GM18519 (cell line): ENCODE data around the gene MUS81.
"Not testable (repeated sequence)": the region's sequence is repeated elsewhere in the genome, so short reads cannot be mapped to it uniquely, and the experiment has no call there.

Source experiments
- ATAC-seq: cut with Tn5 transposase; IDR thresholded peaks from one replicate; pipeline ENCODE4 v1.9.1; 2021; ENCODE audit warnings: mild to moderate bottlenecking, moderate library complexity; ENCODE audit not compliant: unreplicated experiment, low FRiP score

Gene MUS81

DNA sequence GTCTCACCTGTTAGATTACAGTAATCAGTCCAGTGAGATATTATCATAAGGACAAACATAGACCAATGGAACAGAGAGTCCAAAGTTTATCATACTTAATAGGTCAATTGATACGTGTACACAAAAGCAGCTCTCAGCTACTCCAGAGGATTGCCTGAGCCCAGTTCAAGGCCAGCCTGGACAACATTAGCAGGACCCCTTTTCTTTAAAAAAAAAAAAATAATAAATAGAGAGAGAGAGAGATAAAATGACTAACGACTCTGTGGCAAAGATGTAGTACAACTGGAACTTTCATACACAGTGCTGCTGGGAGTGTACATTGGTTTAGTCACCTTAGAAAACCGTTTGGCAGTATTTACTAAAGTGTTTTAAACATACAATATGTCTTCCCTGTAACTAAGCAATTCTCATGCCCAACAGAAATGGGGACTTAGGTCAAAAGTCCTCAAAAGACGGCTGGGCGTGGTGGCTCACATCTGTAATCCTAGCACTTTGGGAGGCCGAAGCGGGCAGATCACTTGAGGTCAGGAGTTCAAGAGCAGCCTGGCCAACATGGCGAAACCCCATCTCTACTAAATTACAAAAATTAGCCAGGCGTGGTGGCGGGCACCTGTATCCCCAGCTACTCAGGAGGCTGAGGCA is 15.9 kb upstream of the MUS81 start:
- no peak for ATAC-seq

DNA sequence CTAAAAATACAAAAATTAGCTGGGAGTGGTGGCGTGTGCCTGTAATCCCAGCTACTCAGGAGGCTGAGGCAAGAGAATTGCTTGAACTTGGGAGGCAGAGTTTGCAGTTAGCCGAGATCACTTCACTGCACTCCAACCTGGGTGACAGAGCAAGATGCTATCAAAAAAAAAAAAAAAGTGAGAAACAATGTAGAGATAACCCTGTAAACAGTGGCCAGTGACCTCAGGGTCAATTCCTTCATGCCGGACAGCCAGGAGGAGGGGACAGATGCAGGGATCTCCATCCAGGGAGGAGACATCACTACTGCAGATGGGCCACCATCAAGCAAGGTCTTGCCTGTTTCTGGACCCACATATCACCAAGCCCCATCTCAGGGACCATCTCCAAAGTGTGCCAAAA is 12.5 kb upstream of the MUS81 start:
- ATAC-seq = no peak

DNA sequence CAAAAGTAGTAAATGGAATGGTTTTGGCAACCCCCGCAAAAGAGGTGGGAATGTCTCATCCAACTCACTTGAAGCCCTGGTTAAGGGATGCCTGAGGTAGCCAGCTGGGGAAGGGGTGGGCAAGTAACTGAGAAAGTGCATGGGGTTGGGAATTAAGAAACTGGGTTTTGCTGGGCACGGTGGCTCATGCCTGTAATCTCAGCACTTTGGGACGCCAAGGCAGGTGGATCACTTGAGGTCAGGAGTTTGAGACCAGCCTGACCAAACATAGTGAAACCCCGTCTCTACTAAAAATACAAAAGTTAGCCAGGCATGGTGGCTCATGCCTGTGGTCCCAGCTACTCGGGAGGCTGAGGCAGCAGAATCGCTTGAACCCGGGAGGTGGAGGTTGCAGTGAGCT is 11.5 kb upstream of the MUS81 start:
- ATAC-seq = not testable (repeated sequence)

DNA sequence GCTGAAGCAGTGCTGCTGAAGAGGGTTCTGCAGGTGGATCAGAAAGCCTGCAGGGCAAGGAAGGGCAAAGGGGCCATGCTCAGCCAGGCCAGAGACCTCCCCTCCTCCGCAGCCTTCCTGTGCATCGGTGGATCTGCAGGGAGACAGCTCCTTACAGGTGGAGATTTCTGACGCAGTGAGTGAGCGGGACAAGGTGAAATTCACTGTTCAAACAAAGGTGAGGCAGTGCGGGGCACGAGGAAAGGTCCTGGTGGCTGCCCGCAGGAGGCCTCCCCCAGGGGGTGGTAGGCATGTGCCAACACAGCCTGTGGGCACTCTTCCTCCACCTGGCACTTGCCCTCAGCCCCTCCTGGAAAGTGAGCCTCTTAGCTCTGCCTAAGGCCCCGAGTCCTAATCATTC is 10.9 kb upstream of the MUS81 start:
- ATAC-seq = no peak

DNA sequence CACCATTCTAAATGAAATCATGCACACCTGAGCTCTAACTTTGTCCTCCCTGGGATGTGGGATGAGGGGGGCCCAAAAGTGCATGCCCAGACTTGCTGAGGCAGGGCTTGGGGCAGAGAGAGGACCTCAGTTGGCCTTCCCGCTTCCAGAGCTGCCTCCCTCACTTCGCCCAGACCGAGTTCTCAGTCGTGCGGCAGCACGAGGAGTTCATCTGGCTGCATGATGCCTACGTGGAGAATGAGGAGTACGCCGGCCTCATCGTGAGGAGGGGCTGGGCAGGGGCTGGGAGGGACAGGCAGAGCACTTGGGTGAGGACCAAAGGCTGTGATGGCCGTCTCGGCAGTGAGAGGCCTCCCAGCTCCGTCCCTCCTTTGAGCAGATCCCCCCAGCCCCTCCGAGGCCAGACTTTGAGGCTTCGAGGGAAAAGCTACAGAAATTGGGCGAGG is 10.4 kb upstream of the MUS81 start:
- no peak for ATAC-seq

DNA sequence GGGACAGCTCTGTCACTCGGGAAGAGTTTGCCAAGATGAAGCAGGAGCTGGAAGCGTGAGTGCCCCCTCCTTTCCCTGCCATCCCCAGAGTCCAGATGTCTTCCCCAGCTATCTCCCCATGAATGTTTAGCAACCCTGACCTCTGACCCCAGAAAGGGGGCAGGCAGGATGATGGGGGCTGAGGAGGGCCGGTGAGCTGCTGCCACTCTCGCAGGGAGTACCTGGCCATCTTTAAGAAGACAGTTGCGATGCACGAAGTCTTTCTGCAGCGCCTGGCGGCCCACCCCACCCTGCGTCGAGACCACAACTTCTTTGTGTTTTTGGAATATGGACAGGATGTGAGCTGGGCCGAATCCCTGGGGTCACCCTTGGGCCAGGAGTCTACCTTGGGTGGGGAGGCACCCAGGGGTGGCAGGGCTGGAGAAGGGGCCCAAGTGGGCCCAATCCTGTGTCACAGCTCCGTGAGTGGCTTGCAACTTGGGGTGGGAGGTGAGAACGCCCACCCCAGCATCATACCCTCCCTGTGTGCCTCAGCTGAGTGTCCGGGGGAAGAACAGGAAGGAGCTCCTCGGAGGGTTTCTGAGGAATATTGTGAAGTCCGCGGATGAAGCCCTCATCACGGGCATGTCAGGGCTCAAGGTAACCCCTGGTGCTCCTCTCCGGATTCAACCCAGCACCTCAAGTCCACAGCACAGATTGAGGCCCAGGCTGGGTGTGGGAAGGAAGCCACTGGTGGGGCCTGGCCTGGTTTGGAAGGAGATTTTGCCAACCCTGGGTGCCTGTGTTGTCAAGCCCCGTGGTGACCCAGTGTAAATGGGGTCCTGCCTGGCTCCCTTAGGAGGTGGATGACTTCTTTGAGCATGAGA is 9.8 kb upstream of the MUS81 start:
- no peak for ATAC-seq

DNA sequence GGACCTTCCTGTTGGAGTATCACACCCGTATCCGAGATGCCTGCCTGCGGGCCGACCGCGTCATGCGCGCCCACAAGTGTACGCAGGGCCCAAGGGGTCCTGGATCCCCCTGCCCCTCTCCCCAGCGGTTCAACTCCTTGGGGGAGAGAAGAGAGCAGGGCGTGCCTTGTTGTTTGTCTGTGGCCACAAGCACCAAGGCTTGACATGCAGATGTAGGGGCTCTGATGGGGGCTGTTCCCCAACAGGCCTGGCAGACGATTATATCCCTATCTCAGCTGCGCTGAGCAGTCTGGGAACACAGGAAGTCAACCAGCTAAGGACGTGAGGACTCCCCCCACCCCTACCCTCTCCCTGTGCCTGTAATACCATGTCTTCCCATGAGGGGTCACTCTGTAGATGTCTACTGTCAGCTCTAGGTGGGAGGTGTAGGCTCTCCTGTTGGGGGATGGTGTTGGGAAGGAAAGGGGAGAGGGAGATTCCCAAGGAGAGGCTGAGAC is 9.1 kb upstream of the MUS81 start:
- ATAC-seq = no peak

DNA sequence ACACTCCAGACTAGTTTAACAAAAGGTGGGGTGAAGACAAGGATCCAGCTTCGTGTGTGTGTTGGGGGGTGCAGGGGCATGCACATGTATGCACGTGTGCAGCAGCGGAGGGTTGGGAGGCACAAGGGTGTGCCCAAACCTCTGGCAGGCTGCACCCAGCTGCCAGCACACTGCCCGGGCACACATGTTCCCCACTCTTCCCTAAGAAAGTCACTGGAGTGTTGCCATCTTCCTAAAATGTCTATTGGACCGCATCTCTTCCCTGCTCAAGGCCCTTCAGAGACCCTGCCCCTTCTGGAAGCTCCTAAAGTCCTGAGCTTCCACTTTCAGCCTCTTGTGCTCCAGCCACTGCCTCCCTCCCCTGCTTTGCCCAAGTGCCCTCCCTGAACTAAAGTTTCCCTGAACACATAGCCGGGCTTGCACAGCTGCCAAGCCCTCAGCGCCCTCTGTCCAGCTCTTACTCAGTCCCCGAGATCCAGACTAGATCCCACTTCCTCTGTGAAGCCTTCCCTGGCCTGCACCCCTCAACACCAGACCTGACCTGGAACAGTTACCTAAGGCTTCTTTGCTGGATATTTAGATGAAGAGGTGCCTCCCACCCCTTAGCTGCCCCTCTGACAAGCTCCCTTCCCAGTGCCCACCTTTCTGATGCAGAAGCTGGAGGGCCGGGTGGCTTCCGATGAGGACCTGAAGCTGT is 8.3 kb upstream of the MUS81 start:
- no peak for ATAC-seq

DNA sequence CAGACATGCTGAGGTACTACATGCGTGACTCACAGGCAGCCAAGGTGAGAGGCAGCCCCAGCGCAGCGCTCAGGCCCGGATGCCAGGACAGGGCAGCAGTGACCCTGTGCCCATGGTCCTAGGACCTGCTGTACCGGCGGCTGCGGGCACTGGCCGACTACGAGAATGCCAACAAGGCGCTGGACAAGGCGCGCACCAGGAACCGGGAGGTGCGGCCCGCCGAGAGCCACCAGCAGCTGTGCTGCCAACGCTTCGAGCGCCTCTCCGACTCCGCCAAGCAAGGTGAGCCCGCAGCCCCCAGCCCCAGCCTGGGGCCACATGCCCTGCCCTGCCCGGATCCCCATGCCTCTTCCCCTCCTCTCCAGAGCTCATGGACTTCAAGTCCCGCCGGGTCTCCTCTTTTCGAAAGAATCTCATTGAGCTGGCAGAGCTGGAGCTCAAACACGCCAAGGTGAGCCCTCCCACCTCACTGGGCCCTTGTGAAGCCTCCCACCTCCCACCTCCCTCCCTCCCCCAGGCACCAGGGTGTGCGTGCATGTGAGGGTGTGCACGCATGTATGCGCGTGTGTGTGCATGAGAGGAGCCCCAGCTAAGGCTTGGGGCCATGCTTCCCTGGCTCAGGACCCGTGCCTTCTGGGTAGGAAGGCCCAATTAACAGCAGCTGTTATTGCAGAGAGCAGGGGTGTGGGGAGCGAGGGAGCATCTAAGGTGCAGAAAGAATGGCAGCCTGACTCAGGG is 7.6 kb upstream of the MUS81 start:
- ATAC-seq = no peak

DNA sequence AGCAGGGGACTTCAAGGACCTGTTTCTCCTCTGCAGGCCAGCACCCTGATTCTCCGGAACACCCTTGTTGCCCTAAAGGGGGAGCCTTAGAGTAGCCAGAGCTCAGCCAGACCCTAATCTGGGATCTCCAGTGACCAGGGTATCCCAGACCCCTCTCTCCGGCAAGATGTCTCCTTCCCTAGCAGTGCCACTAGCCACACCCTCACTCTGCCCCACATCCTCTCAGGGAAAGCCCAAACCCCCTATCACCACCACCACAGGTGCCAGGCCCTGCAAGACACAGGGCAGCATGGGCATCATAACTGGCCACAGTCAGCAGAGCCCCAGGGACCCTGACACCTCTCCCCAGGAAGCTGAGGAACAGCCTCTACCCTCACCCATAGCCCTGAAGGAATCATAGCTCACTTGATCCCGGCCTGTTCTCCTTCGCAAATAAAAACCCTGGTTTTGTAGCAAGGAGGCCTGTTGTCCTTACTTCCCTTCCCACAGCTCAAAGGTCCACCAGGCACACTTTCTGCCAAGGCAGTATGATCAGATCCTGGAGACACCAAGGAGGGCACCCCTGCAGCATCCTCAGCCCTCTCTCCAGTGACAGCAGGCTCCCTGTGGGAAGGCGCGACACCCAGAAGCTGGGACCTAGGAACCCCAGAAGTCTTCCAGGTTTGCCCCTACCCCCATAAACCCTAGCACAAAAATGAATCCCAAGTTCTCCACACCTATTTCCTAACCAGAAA is 6.8 kb upstream of the MUS81 start:
- ATAC-seq = no peak

DNA sequence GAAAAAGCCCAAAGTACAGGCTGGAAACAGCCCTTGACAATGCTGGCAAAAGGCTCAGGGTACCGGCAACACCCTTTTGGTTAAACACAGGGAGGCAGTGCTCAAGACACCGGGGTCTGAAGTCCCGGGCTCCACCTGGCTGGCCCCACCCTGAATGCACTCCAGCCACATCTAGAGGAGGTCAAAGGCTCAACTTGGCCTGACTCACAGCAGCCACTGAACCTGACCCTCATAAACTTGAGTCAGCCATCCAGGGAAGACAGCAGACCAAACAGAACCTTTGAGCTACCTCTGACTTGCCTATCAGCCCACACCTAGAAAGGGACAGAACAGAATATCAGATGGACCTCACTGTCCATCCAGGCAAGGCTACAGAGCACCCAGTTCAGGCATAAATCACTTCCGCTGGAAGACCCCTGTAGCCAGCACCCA is 6.1 kb upstream of the MUS81 start:
- ATAC-seq = no peak

DNA sequence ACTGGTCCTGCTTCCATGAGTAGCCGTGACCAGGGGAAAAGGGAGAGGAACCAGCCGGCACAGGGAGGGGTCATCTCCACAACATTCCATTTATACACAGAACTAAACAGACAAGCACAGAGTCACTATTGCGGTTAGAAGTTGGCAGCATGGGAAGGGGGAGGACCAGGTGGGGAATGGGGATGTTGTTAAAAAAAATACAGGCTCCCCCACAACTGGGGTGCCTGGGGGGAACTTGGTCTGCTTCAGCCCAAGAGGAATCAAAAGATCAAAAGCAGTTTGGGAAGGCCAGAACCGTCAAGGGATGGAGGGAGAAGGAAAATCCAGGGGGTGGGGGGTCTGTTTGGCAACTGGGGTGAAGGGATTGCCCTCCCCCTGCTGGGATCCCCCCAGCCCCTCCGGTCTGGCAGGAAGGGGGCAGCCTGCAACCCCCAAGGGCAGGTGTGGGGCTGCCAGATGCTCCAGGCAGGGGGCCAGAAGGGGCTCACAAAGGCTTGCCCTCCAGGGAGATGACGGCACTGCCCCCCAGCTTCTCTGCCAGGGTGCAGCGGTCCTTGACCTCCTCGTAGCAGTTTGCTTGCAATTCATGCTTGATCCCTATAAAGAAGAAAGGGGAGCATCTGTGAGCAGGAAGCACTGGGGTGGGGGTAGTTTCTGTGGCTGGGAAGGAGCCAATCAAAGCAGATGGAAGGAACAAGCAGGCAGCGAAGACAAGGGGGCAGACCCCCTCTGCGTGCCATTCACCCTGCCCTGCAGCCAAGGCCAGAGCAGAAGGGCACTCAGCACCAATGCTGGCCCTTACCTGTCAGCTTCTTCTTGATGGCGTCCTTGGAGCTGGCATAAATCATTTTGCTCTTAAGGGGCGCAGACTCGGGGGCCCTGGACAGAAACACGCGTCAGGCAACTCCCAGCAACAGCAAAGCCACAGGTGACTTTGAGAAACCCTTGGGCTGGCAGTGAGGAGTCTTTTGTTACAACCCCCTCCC is 5.1 kb upstream of the MUS81 start:
- no peak for ATAC-seq

DNA sequence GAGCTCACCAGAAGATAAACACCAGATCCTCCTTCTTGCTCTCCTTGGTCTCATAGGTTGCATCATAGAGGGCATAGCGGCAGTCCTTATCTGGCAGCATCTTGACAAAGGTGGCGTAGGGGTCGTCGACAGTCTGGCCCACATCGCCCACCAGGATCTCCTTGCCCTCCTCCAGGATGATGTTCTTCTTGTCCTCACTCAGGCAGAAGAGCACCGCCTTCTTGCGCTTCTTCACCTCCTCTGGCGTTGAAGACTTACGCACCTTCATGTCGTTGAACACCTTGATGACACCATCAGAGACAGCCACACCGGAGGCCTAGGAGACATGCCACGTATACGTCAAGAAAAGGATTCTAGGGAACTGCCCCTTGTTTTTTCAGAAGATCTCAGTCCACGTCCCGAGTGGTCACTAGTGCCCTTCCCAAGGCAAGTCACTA is 4.3 kb upstream of the MUS81 start:
- ATAC-seq = no peak

DNA sequence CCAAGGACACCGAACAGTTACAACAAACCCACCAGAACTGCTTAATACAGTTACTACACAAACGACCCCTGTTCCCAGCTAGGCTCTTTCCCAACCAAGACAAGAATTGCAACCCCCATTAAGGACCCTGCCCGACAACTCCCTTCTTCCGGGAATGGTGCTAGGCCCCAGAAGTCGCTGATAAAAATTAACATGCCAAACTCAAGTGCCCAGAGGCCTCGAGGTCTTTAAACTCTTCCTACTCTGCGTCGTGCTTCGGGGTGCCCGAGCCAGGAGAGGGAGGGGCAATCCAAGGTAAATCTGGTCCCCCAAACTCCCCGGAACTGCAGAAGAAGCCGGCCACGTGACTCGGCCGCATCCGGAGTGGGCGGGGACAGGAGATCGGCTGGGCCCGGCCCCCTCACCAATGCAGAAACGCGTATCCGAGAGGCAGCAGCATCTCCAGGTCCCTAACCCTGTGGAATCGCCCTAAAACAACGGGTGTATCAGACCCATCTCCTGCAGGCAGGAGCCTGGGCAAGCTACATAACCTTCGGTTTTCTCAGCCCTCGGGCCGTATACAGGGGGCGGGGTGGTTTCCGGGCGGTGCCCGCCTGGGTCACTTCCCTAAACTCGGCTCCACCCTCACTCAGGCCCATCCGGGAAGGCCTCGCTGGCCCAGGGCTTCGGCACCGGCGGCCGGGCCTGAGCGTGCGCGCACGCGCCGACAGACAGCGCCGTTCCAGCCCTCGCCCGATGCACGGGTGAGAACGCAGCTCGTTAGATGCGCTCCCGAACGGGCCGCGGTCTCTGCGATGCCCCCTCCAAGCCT is 3.3 kb upstream of the MUS81 start:
- ATAC-seq = no peak

DNA sequence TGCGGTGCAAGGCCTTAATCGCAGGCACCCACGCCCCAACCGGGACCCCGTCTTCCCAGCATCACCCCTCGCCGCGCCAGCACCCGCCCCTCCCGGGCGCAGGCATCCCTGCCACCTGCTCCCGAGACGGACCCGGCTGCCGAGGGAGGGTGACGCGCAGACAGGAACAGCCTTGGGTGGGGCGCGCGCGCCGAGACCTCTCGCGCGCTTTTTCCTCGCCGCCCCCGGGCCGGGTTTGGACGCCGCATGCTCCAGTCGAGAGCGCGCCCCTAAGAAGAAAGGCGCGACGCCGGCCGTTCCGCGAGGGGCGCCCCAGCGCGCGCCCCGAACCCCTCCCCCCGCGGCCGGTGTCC is 2.8 kb upstream of the MUS81 start:
- no peak for ATAC-seq

DNA sequence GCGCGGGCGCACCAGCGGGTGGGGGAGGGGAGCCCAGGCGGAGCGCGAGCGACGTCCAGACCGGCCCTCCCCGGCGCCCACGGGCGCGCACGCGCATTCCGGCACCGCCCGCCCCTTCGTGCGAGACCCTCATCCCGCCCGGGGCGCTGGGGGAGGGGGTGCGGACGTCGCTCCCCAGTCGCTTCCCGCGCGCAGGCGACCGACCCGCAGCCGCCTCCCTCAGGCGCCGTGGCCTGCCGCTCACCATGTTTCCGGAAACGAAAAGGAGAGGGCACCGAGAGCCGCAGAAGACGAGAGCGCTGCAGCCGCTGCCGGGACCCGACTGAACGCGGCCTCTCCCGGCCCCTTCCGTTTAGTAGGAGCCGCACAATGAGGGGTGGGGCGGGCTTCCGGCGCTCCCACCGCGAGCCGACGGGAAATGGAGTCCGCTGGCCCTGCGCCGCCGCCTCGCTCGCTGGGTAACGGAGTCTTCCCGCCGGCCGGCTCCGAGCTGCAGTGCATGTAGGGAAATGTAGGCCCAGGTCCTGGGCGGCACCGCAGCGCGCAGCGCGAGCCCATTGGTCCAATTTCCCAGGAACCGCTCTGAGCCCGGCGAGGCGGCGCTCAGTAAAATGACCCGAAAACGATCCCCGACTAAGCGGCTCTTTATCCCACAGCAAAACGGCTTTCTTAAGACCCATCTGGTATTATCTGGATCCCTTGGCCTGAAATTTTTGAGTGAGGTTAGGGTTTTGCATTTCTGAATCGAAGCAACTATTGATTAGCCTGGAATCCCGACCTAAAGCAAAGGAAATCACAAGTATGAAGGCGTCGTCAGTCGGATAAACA is 2.2 kb upstream of the MUS81 start, which contains the start of gene CFL1:
Gene CFL1, minus strand, starts transcription at position 328 of the 828 bp plus-strand sequence. Its CDS starts 81 bp downstream, at position 247.
- ATAC-seq = peak; percentile 36

DNA sequence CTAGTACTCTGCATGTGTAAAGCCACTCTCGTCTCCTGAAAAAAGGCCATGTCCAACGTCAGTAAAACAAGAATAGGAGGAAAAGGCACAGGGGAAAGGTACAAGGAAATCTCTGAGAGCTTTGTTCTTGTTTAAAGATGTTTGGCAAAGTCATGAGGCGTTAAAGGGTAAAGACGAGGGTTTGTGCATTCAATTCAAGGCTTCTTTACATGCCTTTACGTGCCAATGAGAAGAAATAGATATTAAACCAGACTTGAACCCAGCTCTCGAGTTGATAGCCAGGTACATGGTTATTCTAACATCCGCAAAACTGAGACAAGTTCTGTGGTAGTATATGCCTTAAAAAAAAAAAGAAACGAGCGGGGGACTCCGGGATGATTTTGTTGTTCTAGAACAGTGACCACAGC is 1.5 kb upstream of the MUS81 start:
- ATAC-seq = no peak
